K562 (cell line): ENCODE data around the gene VMP1. TPM values are rescaled to one million over a fixed set of nuclear protein-coding genes. Genes with fewer than 3 reads are reported as not detected.

Source experiments
- ATAC-seq: fragments of 200-7000 bp; cut with Tn5 transposase; 3 replicates; pipeline ENCODE4 v1.9.1; 2020; ENCODE audit warnings: moderate library complexity
- BruUV-seq: library from RNA; stranded (reverse); fragments of 400-500 nt; replicated peaks from 2 replicates; lab custom pipeline; 2021; lab: Mats Ljungman, UMichigan
- CTCF ChIA-PET: fragments of 300-600 bp; formaldehyde crosslinking; extraction: SDS; loops from one replicate; lab custom pipeline; 2021; ENCODE audit warnings: low intra/inter-chr PET ratio; lab: Yijun Ruan, JAX
- POLR2A ChIA-PET: fragments of 300-600, 350-650 bp; sonication (Branson Sonifier 250); formaldehyde crosslinking; extraction: SDS; loops from one replicate; lab custom pipeline; 2021; ENCODE audit warnings: antibody characterized with exemption, inconsistent platforms; lab: Yijun Ruan, JAX
- DNase-seq, 4 experiments: peaks; one replicate each; pipeline versions ENCODE4 v3.0.0 to v3.0.0-alpha.2; 2011 to 2018; ENCODE audit warnings: low spot score in 3 of 4, mixed read lengths in 3 of 4; ENCODE audit errors: extremely low read depth in 1 of 4
- FAIRE-seq: peaks from 2 replicates; lab custom pipeline; 2011; peaks lifted over from hg19 to GRCh38; lab: Jason Lieb, UNC
- H2AFZ ChIP-seq: 2 replicates; pipeline ENCODE4 v1.6.0; 2011; ENCODE audit warnings: low read depth, low read length, control low read depth, inconsistent platforms
- H3K27ac ChIP-seq: fragments of 200-600 bp; 3 replicates; pipeline ENCODE4 v1.8.0; 2011; ENCODE audit warnings: low read depth, mild to moderate bottlenecking, control low read depth, inconsistent platforms, low read length, moderate library complexity, mixed read lengths; ENCODE audit errors: extremely low read depth
- H3K27me3 ChIP-seq, 2 experiments: fragments of 300-600 bp in 1 of 2; 2 replicates in 1 of 2; 3 replicates in 1 of 2; pipeline versions ENCODE4 v1.6.0 to v1.8.0; 2011; ENCODE audit warnings: inconsistent platforms in 2 of 2, low read length in 2 of 2, mild to moderate bottlenecking in 1 of 2, mixed read lengths in 1 of 2, moderate library complexity in 1 of 2; ENCODE audit not compliant: control insufficient read depth in 2 of 2, insufficient read depth in 2 of 2
- H3K36me3 ChIP-seq: fragments of 300-600 bp; 3 replicates; pipeline ENCODE4 v1.8.0; 2011; ENCODE audit warnings: mild to moderate bottlenecking, low read length, inconsistent platforms; ENCODE audit not compliant: control insufficient read depth, insufficient read depth
- H3K4me1 ChIP-seq, 2 experiments: fragments of 200-600 bp in 1 of 2; replicated peaks in 1 of 2; 2 replicates in 1 of 2; 3 replicates in 1 of 2; pipeline versions ENCODE4 v1.5.1 to v1.8.0; 2011; ENCODE audit warnings: inconsistent platforms in 2 of 2, low read length in 2 of 2, mild to moderate bottlenecking in 1 of 2, mixed read lengths in 1 of 2, moderate library complexity in 1 of 2; ENCODE audit not compliant: control insufficient read depth in 2 of 2, insufficient read depth in 2 of 2
- H3K4me2 ChIP-seq: 2 replicates; pipeline ENCODE4 v1.6.1; 2011; ENCODE audit warnings: low read length, control low read depth, inconsistent platforms, mixed read lengths; ENCODE audit not compliant: insufficient read depth
- H3K4me3 ChIP-seq: fragments of 200-600 bp; sonication (generic), shearing (Covaris generic); 2 replicates; pipeline ENCODE4 v1.5.1; 2016; ENCODE audit warnings: control low read depth, inconsistent platforms
- H3K79me2 ChIP-seq: fragments of 200-600 bp; 3 replicates; pipeline ENCODE4 v1.8.0; 2011; ENCODE audit warnings: low read length, inconsistent platforms; ENCODE audit not compliant: control insufficient read depth, insufficient read depth
- H3K9ac ChIP-seq, 2 experiments: 2 replicates each; pipeline versions ENCODE4 v1.6.0 to v1.6.1; 2011; ENCODE audit warnings: low read depth in 2 of 2, low read length in 2 of 2, control low read depth in 1 of 2, inconsistent platforms in 1 of 2, mild to moderate bottlenecking in 1 of 2, mixed read lengths in 1 of 2; ENCODE audit not compliant: insufficient read depth in 1 of 2
- H3K9me1 ChIP-seq: one replicate; pipeline ENCODE4 v1.6.0; 2011; ENCODE audit warnings: inconsistent platforms, mild to moderate bottlenecking, low read length, moderate library complexity; ENCODE audit not compliant: control insufficient read depth, insufficient read depth
- H3K9me3 ChIP-seq: replicated peaks from 2 replicates; pipeline ENCODE4 v1.5.1; 2011; ENCODE audit warnings: low read depth, low read length, inconsistent platforms; ENCODE audit not compliant: control insufficient read depth, insufficient read depth
- H4K20me1 ChIP-seq: replicated peaks from 2 replicates; pipeline ENCODE4 v1.6.1; 2011; ENCODE audit warnings: low read length, inconsistent platforms, mixed read lengths; ENCODE audit not compliant: control insufficient read depth, insufficient read depth
- BCL6 ChIP-seq: fragments of 250-450 bp; sonication (Bioruptor Pico); IDR thresholded peaks from 2 replicates; pipeline ENCODE4 v1.4.0; 2020
- BMI1 ChIP-seq: fragments of 150-350 bp; IDR thresholded peaks from 2 replicates; pipeline ENCODE4 v1.6.1; 2014; ENCODE audit warnings: low read length
- CBFB ChIP-seq: sonication (generic); formaldehyde crosslinking; IDR thresholded peaks from 2 replicates; pipeline ENCODE4 v1.4.0; 2020; ENCODE audit warnings: mild to moderate bottlenecking, missing genetic modification reagents
- DNMT1 ChIP-seq: fragments of 450-650 bp; IDR thresholded peaks from 2 replicates; pipeline ENCODE4 v1.6.1; 2016; ENCODE audit warnings: antibody characterized with exemption, mild to moderate bottlenecking
- FOXJ3 ChIP-seq: sonication (generic); formaldehyde crosslinking; IDR thresholded peaks from 2 replicates; pipeline ENCODE4 v1.4.0; 2020; ENCODE audit warnings: mild to moderate bottlenecking, missing genetic modification reagents
- FOXP4 ChIP-seq: sonication (generic); formaldehyde crosslinking; IDR thresholded peaks from 2 replicates; pipeline ENCODE4 v1.8.0; 2022; ENCODE audit warnings: mild to moderate bottlenecking, missing genetic modification reagents, borderline replicate concordance
- KAT2B ChIP-seq: IDR thresholded peaks from one replicate; pipeline ENCODE4 v1.6.1; 2012; ENCODE audit warnings: low read depth, mild to moderate bottlenecking, control low read depth, inconsistent platforms, low read length, moderate library complexity
- KDM4B ChIP-seq, 2 experiments: fragments of 450-650 bp in 1 of 2; sonication (generic) in 1 of 2; IDR thresholded peaks; 2 replicates each; pipeline ENCODE4 v1.6.1; 2016 to 2017; ENCODE audit warnings: borderline replicate concordance in 2 of 2, antibody characterized with exemption in 1 of 2, low read depth in 1 of 2, mild to moderate bottlenecking in 1 of 2
- KLF13 ChIP-seq: fragments of 450-650 bp; IDR thresholded peaks from 2 replicates; pipeline ENCODE4 v1.6.1; 2016; ENCODE audit warnings: missing genetic modification characterization, low read depth, mild to moderate bottlenecking, missing compliant biosample characterization, moderate library complexity, borderline replicate concordance
- MIER1 ChIP-seq: fragments of 450-650 bp; IDR thresholded peaks from 2 replicates; pipeline ENCODE4 v1.6.1; 2016; ENCODE audit warnings: antibody characterized with exemption, mild to moderate bottlenecking, low read depth
- PHB2 ChIP-seq: fragments of 450-650 bp; IDR thresholded peaks from 2 replicates; pipeline ENCODE4 v1.6.1; 2017; ENCODE audit warnings: low read depth
- SIN3B ChIP-seq: fragments of 450-650 bp; IDR thresholded peaks from 2 replicates; pipeline ENCODE4 v1.6.1; 2017; ENCODE audit warnings: low read depth, mild to moderate bottlenecking, moderate library complexity
- SNRNP70 ChIP-seq: fragments of 200-400 bp; formaldehyde crosslinking; optimal IDR thresholded peaks from 2 replicates; pipeline ENCODE3; 2017; ENCODE audit warnings: low read depth, low read length
- SUPT5H ChIP-seq: fragments of 450-650 bp; IDR thresholded peaks from 2 replicates; pipeline ENCODE4 v1.6.1; 2016
- ZNF263 ChIP-seq: sonication (generic); formaldehyde crosslinking; IDR thresholded peaks from 2 replicates; pipeline ENCODE4 v1.8.0; 2022; ENCODE audit warnings: mild to moderate bottlenecking, missing genetic modification reagents, borderline replicate concordance
- ZNF277 ChIP-seq: fragments of 250-450 bp; sonication (Bioruptor Pico); IDR thresholded peaks from 2 replicates; pipeline ENCODE4 v1.8.0; 2022; ENCODE audit warnings: inconsistent platforms, mild to moderate bottlenecking, moderate library complexity, borderline replicate concordance
- ZNF445 ChIP-seq: fragments of 250-450 bp; sonication (Bioruptor Pico); IDR thresholded peaks from 2 replicates; pipeline ENCODE4 v1.4.0; 2020; ENCODE audit warnings: low read depth, mild to moderate bottlenecking, moderate library complexity
- ZNF586 ChIP-seq: fragments of 450-650 bp; formaldehyde crosslinking; conservative IDR thresholded peaks from 2 replicates; pipeline ENCODE4 v1.4.0; 2020; ENCODE audit warnings: mild to moderate bottlenecking, moderate library complexity
- ZNF695 ChIP-seq: fragments of 450-650 bp; formaldehyde crosslinking; IDR thresholded peaks from 2 replicates; pipeline ENCODE4 v1.4.0; 2020; ENCODE audit warnings: mild to moderate bottlenecking, moderate library complexity
- WGBS: fragments of 100-300 bp; shearing (Covaris generic); methylation state at CpG from one replicate; pipeline ENCODE4 v1.1.6; 2016; ENCODE audit warnings: low coverage, mixed read lengths; ENCODE audit not compliant: insufficient coverage; ENCODE audit errors: missing lambda C conversion rate; 5-methylcytosine and 5-hydroxymethylcytosine counted together
- in situ Hi-C: fragments of 300-500 bp; cut with MboI; formaldehyde crosslinking; loops from 4 replicates; pipeline ENCODE4 v1.15.0; 2018; ENCODE audit warnings: inconsistent platforms, mixed read lengths
- intact Hi-C: fragments of 100-400 bp; cut with micrococcal nuclease; formaldehyde crosslinking; loops from 2 replicates; pipeline ENCODE4 v1.14.2; 2022
- polyA plus RNA-seq, 8 experiments: library from polyadenylated mRNA; depleted of rRNA in 4 of 8; stranded (reverse) in 5 of 8; unstranded in 3 of 8; fragments of >200 nt; fragmentation: Nextera tagmentation in 2 of 8; fragmentation: Illumina TruSeq in 1 of 8; extraction: Ambion mirVana in 2 of 8; extraction: Trizol in 1 of 8; gene quantifications; 2 replicates each; pipeline versions ENCODE4 v1.2.1 to v1.2.3, GENCODE V29; 2011 to 2014; ENCODE audit warnings: inconsistent platforms in 1 of 8, missing spikeins in 1 of 8
- total RNA-seq, 7 experiments: library from RNA; depleted of rRNA in 6 of 7; stranded (reverse); fragments of >200 nt in 6 of 7; fragmentation: Illumina TruSeq in 2 of 7; extraction: Trizol in 2 of 7; gene quantifications; 2 replicates each; pipeline versions ENCODE4 v1.2.1 to v1.2.3, GENCODE V29; 2011 to 2021; ENCODE audit warnings: low replicate concordance in 1 of 7

VMP1 gene
- total and polyA plus RNA-seq, 9 of the 15 experiments (the other 6 are each of a cell fraction or from before 2014, with no cell fraction given): 123 to 304 (median 151) TPM

- TF ChIP-seq MIER1 (no peak), ZNF263 (CRISPR knock-in tag) (no peak), BCL6 (no peak), ZNF695 (no peak), ZNF586 (CRISPR knock-in tag) (no peak), BMI1 (no peak), KDM4B (IDR thresholded peaks at IDR 0.05; ENCODE audit: borderline replicate concordance in 2 of 2, low read depth in 1 of 2) (no peak), SIN3B (no peak), ZNF277 (CRISPR knock-in tag) (no peak), ZNF445 (CRISPR knock-in tag) (no peak), FOXP4 (CRISPR knock-in tag) (no peak), KAT2B (no peak), DNMT1 (no peak), SNRNP70 (no peak), FOXJ3 (CRISPR knock-in tag) (no peak), PHB2 (no peak), CBFB (CRISPR knock-in tag) (no peak), SUPT5H (no peak), KLF13 (tag) (no peak)
- Histone ChIP-seq H4K20me1 (no peaks in the 10 kb centered on the region), H3K27ac (no peak overlapping the region), H3K4me2 (no peak overlapping the region), H3K79me2 (peaks cover 89% of the 10 kb centered on the region), H3K4me1 (peaks cover 7 to 12% of the 10 kb centered on the region in 2 experiments; a peak in 3 of 5 replicates), H3K4me3 (no peak overlapping the region), H3K27me3 (no peaks in the 10 kb centered on the region), H3K36me3 (no peaks in the 10 kb centered on the region), H3K9ac (no peak overlapping the region), H3K9me3 (no peaks in the 10 kb centered on the region), H2AFZ (no peak overlapping the region), H3K9me1 (no peaks in the 10 kb centered on the region)
- BruUV-seq: no TSS peak
- in situ Hi-C loops (no loop called here), intact Hi-C loops (no loop called here)
- no peak for FAIRE-seq
- no peak for ATAC-seq
- DNase-seq: no peak
- WGBS: 91% methylated on average over 2 of the region's 2 CpGs
- CTCF ChIA-PET: no interaction called here
- POLR2A ChIA-PET: interaction anchor here (0.9 kb wide), 1 partner anchor 9 kb away, joined by 3 read pairs; the partner anchor contains the start of genes PTRH2 and VMP1
Measured at GRCh38 chr17:59716427-59716826, 9.0 kb downstream of the VMP1 start.
